WERI-Rb-1 (cell line): Measurements from ENCODE around the gene SERPINA5.

Source experiments
- DNase-seq: peaks from one replicate; pipeline ENCODE4 v3.0.0-alpha.2; 2020
- H3K27ac ChIP-seq: fragments of 250-450 bp; sonication (Bioruptor Pico); 2 replicates; pipeline ENCODE4 v1.5.1; 2020; ENCODE audit warnings: mild to moderate bottlenecking, moderate library complexity
- H3K27me3 ChIP-seq: fragments of 250-450 bp; sonication (Bioruptor Pico); 2 replicates; pipeline ENCODE4 v1.5.1; 2021; ENCODE audit warnings: mild to moderate bottlenecking, low read depth, moderate library complexity; ENCODE audit not compliant: insufficient read depth, severe bottlenecking
- H3K36me3 ChIP-seq: fragments of 250-450 bp; sonication (Bioruptor Pico); 2 replicates; pipeline ENCODE4 v1.5.1; 2020; ENCODE audit warnings: mild to moderate bottlenecking, moderate library complexity
- H3K4me3 ChIP-seq: 2 replicates; pipeline ENCODE4 v1.5.1; 2011; ENCODE audit warnings: low read depth, mild to moderate bottlenecking, control low read depth, low read length
- H3K9me3 ChIP-seq: fragments of 250-450 bp; sonication (Bioruptor Pico); 2 replicates; pipeline ENCODE4 v1.5.1; 2021; ENCODE audit warnings: mild to moderate bottlenecking, moderate library complexity; ENCODE audit not compliant: severe bottlenecking
- TF ChIP-seq, protein P1 (sequence below): IDR thresholded peaks from 2 replicates; pipeline ENCODE4 v1.5.1; 2011; ENCODE audit warnings: low read depth, mild to moderate bottlenecking, control low read depth, inconsistent platforms, low read length

SERPINA5 gene

DNA sequence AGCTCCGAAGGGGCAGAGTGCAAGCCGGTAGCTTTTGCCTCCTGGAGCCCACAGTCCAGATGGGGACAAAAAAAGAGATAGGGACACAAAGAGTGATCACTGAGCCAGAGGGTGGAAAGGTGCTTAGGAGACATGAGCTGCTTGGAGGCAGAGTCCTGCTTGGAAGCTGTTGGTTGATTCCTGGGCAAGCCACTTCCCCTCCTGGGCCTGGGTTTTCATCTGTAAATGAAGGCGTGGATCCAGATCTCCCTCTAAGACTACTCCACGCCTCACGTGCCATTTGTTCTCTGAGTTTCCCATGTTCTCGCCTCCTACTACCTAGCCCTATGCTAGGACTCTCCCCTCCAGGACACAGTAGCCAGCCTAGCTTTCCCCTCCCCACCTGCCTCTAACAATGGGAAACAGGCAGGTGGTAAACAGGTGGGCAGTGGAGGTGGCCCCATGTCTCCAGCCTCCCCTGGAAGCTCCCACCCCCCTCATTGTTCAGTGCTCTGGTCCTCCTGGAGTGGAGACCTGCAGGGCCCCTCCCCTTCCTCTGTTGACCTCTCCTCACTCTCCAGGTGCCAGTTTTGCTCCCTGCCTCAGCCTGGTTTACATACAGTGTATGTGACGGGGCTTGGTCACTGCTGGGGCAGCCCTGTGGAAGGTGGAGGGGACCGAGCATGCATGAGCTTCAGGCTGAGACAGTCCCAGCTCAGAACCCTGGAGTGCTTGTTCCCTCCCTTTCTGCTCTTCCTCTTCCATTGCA lies 34.8 kb downstream of the SERPINA5 start:
- Histone ChIP-seq H3K27me3 (peaks cover 11% of the 10 kb centered on the region), H3K4me3 (no peak overlapping the region), H3K9me3 (peaks cover 26% of the 10 kb centered on the region), H3K36me3 (no peaks in the 10 kb centered on the region), H3K27ac (no peak overlapping the region)
- DNase-seq: no peak
- TF ChIP-seq, protein P1, sequence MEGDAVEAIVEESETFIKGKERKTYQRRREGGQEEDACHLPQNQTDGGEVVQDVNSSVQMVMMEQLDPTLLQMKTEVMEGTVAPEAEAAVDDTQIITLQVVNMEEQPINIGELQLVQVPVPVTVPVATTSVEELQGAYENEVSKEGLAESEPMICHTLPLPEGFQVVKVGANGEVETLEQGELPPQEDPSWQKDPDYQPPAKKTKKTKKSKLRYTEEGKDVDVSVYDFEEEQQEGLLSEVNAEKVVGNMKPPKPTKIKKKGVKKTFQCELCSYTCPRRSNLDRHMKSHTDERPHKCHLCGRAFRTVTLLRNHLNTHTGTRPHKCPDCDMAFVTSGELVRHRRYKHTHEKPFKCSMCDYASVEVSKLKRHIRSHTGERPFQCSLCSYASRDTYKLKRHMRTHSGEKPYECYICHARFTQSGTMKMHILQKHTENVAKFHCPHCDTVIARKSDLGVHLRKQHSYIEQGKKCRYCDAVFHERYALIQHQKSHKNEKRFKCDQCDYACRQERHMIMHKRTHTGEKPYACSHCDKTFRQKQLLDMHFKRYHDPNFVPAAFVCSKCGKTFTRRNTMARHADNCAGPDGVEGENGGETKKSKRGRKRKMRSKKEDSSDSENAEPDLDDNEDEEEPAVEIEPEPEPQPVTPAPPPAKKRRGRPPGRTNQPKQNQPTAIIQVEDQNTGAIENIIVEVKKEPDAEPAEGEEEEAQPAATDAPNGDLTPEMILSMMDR: no peak

DNA sequence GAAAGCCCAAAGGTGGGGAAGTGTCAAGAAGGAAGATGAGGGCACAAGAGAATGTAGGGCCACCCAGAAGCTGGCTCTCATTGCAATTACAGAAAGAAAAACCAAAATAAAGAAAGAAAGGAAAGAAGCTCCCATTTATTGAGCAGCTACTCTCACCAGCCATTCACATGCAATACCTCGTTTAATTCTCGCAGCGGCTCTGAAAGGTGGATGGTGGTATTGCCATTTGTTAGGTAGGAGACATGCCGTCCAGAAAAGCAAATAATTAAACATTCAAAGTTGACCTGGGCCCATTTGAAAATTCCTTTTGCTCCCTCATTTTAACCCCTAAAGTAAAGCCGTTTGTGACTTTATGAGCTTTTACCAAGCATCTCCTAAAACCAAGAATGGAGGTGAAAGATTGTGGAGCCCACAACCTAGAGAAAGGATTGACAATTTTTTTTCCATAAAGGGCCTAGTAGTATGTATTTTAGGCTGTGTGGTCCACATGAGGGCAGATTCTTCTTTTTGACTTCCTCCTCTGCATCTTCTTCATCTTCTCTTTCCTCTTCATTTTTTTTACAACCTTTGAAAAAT lies 36.2 kb downstream of the SERPINA5 start:
- no peak overlapping the region for H3K4me3 ChIP-seq
- no peak for DNase-seq
- TF ChIP-seq, protein P1: no peak
- no peak overlapping the region for H3K27ac ChIP-seq
- peaks cover 16% of the 10 kb centered on the region for H3K27me3 ChIP-seq
- no peaks in the 10 kb centered on the region for H3K36me3 ChIP-seq
- H3K9me3 ChIP-seq: peaks cover 26% of the 10 kb centered on the region

DNA sequence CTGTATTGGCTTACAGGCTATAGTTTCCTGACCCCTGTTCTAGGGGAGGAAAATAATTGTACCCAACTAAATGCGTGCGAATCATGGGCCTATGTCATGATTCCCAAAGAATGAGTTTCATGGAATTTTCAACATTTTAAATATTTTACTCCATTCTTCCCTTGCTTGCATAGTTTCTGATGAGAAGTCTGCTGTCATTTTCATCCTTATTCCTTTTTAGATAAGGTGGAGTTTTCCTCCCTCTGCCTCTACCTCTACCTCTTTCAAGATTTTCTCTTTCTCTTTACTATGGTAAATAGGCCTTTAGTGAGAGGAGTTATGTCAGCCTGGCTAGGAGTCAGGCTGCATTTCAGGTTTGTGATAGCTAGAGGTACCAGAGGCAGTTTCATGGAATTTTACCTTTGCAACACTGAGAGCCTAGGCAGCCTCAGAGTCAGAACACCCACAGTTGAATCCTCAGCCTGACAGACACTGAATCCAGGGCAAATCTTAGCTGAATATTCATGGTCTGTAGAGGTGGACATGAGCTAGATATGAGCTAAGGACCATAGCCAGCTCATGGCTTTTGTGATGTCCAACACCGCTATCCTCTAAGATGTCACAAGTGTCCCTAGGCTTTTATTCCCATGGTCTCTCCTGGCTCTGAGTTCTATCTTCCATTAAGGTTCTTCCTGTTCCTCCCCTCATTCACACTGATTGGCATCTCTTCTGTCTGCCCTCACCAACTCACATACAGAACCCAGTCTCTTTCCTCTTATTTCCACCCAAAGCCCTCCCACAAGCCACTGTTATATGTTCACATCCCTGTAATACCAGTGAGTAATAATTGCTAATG lies 37.0 kb downstream of the SERPINA5 start:
- TF ChIP-seq, protein P1: no peak

DNA sequence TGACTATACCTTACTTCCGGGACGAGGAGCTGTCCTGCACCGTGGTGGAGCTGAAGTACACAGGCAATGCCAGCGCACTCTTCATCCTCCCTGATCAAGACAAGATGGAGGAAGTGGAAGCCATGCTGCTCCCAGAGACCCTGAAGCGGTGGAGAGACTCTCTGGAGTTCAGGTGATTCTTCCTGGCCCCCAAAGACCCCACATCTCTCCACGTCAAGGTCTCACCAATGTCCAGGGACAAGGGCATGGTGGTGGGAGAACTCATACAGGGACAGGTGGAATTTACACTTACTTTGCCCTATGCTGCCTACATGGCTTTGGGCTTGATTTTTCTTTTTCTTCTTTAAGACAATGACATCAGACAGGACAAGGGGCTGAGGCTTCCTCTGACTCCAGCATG lies 38.1 kb downstream of the SERPINA5 start:
- Histone ChIP-seq H3K4me3 (no peak overlapping the region), H3K27me3 (peaks cover 27% of the 10 kb centered on the region), H3K36me3 (no peaks in the 10 kb centered on the region), H3K27ac (no peak overlapping the region), H3K9me3 (peaks cover 26% of the 10 kb centered on the region)
- TF ChIP-seq, protein P1: no peak
- no peak for DNase-seq

More for the DNA sequence above, 37.0 kb downstream of the SERPINA5 start:
- peaks cover 19% of the 10 kb centered on the region for H3K27me3 ChIP-seq
- DNase-seq: no peak
- no peak overlapping the region for H3K27ac ChIP-seq
- no peak overlapping the region for H3K4me3 ChIP-seq
- H3K36me3 ChIP-seq: no peaks in the 10 kb centered on the region
- H3K9me3 ChIP-seq: peaks cover 26% of the 10 kb centered on the region

DNA sequence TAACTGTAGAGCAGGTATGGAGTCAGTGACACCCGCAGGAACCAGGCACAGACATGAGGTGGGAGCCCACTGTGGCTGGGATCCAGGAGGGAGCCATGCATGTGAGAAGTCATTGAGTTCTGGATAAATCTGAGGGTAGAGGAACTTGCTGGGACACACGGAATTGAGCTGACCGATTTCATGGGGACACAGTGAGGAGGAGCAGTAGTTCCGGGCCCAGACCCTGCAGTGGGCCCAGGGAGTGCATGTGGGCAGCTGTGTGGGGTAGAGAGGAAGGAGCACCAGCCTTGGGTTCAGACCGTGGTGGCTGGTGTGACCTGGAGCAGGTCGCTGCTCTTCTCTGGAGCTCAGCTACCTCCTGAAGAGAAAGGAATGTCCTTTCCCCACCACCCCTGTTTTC lies 39.4 kb downstream of the SERPINA5 start:
- Histone ChIP-seq H3K4me3 (no peak overlapping the region), H3K27me3 (peaks cover 40% of the 10 kb centered on the region), H3K9me3 (peaks cover 26% of the 10 kb centered on the region), H3K36me3 (no peaks in the 10 kb centered on the region), H3K27ac (no peak overlapping the region)
- no peak for DNase-seq
- TF ChIP-seq, protein P1: no peak
